K562 (cell line): ENCODE data around the gene IMPACT. TPM values are rescaled to one million over a fixed set of nuclear protein-coding genes. Genes with fewer than 3 reads are reported as not detected.

ENCODE experiments used
- ATAC-seq: fragments of 200-7000 bp; cut with Tn5 transposase; 3 replicates; pipeline ENCODE4 v1.9.1; 2020; ENCODE audit warnings: moderate library complexity
- BruUV-seq: library from RNA; stranded (reverse); fragments of 400-500 nt; replicated peaks from 2 replicates; lab custom pipeline; 2021; lab: Mats Ljungman, UMichigan
- CTCF ChIA-PET: fragments of 300-600 bp; formaldehyde crosslinking; extraction: SDS; loops from one replicate; lab custom pipeline; 2021; ENCODE audit warnings: low intra/inter-chr PET ratio; lab: Yijun Ruan, JAX
- POLR2A ChIA-PET: fragments of 300-600, 350-650 bp; sonication (Branson Sonifier 250); formaldehyde crosslinking; extraction: SDS; loops from one replicate; lab custom pipeline; 2021; ENCODE audit warnings: antibody characterized with exemption, inconsistent platforms; lab: Yijun Ruan, JAX
- DNase-seq, 4 experiments: peaks; one replicate each; pipeline versions ENCODE4 v3.0.0 to v3.0.0-alpha.2; 2011 to 2018; ENCODE audit warnings: low spot score in 3 of 4, mixed read lengths in 3 of 4; ENCODE audit errors: extremely low read depth in 1 of 4
- FAIRE-seq: peaks from 2 replicates; lab custom pipeline; 2011; peaks lifted over from hg19 to GRCh38; lab: Jason Lieb, UNC
- H2AFZ ChIP-seq: 2 replicates; pipeline ENCODE4 v1.6.0; 2011; ENCODE audit warnings: low read depth, low read length, control low read depth, inconsistent platforms
- H3K27ac ChIP-seq: fragments of 200-600 bp; 3 replicates; pipeline ENCODE4 v1.8.0; 2011; ENCODE audit warnings: low read depth, mild to moderate bottlenecking, control low read depth, inconsistent platforms, low read length, moderate library complexity, mixed read lengths; ENCODE audit errors: extremely low read depth
- H3K27me3 ChIP-seq, 2 experiments: fragments of 300-600 bp in 1 of 2; 2 replicates in 1 of 2; 3 replicates in 1 of 2; pipeline versions ENCODE4 v1.6.0 to v1.8.0; 2011; ENCODE audit warnings: inconsistent platforms in 2 of 2, low read length in 2 of 2, mild to moderate bottlenecking in 1 of 2, mixed read lengths in 1 of 2, moderate library complexity in 1 of 2; ENCODE audit not compliant: control insufficient read depth in 2 of 2, insufficient read depth in 2 of 2
- H3K36me3 ChIP-seq: fragments of 300-600 bp; 3 replicates; pipeline ENCODE4 v1.8.0; 2011; ENCODE audit warnings: mild to moderate bottlenecking, low read length, inconsistent platforms; ENCODE audit not compliant: control insufficient read depth, insufficient read depth
- H3K4me1 ChIP-seq, 2 experiments: fragments of 200-600 bp in 1 of 2; replicated peaks in 1 of 2; 2 replicates in 1 of 2; 3 replicates in 1 of 2; pipeline versions ENCODE4 v1.5.1 to v1.8.0; 2011; ENCODE audit warnings: inconsistent platforms in 2 of 2, low read length in 2 of 2, mild to moderate bottlenecking in 1 of 2, mixed read lengths in 1 of 2, moderate library complexity in 1 of 2; ENCODE audit not compliant: control insufficient read depth in 2 of 2, insufficient read depth in 2 of 2
- H3K4me2 ChIP-seq: 2 replicates; pipeline ENCODE4 v1.6.1; 2011; ENCODE audit warnings: low read length, control low read depth, inconsistent platforms, mixed read lengths; ENCODE audit not compliant: insufficient read depth
- H3K4me3 ChIP-seq: fragments of 200-600 bp; sonication (generic), shearing (Covaris generic); 2 replicates; pipeline ENCODE4 v1.5.1; 2016; ENCODE audit warnings: control low read depth, inconsistent platforms
- H3K79me2 ChIP-seq: fragments of 200-600 bp; 3 replicates; pipeline ENCODE4 v1.8.0; 2011; ENCODE audit warnings: low read length, inconsistent platforms; ENCODE audit not compliant: control insufficient read depth, insufficient read depth
- H3K9ac ChIP-seq, 2 experiments: 2 replicates each; pipeline versions ENCODE4 v1.6.0 to v1.6.1; 2011; ENCODE audit warnings: low read depth in 2 of 2, low read length in 2 of 2, control low read depth in 1 of 2, inconsistent platforms in 1 of 2, mild to moderate bottlenecking in 1 of 2, mixed read lengths in 1 of 2; ENCODE audit not compliant: insufficient read depth in 1 of 2
- H3K9me1 ChIP-seq: one replicate; pipeline ENCODE4 v1.6.0; 2011; ENCODE audit warnings: inconsistent platforms, mild to moderate bottlenecking, low read length, moderate library complexity; ENCODE audit not compliant: control insufficient read depth, insufficient read depth
- H3K9me3 ChIP-seq: replicated peaks from 2 replicates; pipeline ENCODE4 v1.5.1; 2011; ENCODE audit warnings: low read depth, low read length, inconsistent platforms; ENCODE audit not compliant: control insufficient read depth, insufficient read depth
- H4K20me1 ChIP-seq: replicated peaks from 2 replicates; pipeline ENCODE4 v1.6.1; 2011; ENCODE audit warnings: low read length, inconsistent platforms, mixed read lengths; ENCODE audit not compliant: control insufficient read depth, insufficient read depth
- CTCF ChIP-seq, 3 experiments: IDR thresholded peaks in 2 of 3; conservative IDR thresholded peaks in 1 of 3; 2 replicates each; pipeline ENCODE4 v1.5.1; 2011 to 2012; ENCODE audit warnings: low read length in 3 of 3, mild to moderate bottlenecking in 3 of 3, control low read depth in 2 of 3, improper control_type of control experiment in 1 of 3, inconsistent platforms in 1 of 3, low read depth in 1 of 3, mixed read lengths in 1 of 3, moderate library complexity in 1 of 3; ENCODE audit not compliant: insufficient read depth in 2 of 3
- HCFC1 ChIP-seq: IDR thresholded peaks from 2 replicates; pipeline ENCODE4 v1.6.1; 2012; ENCODE audit warnings: low read depth, low read length, improper control_type of control experiment
- POLR2H ChIP-seq: IDR thresholded peaks from 2 replicates; pipeline ENCODE4 v1.6.1; 2016; ENCODE audit warnings: missing genetic modification characterization, low read depth, mild to moderate bottlenecking, control low read depth, missing compliant biosample characterization, moderate library complexity
- ZC3H4 ChIP-seq: sonication (generic); formaldehyde crosslinking; IDR thresholded peaks from 2 replicates; pipeline ENCODE4 v1.9.0; 2021; ENCODE audit warnings: missing genetic modification reagents, borderline replicate concordance
- WGBS: fragments of 100-300 bp; shearing (Covaris generic); methylation state at CpG from one replicate; pipeline ENCODE4 v1.1.6; 2016; ENCODE audit warnings: low coverage, mixed read lengths; ENCODE audit not compliant: insufficient coverage; ENCODE audit errors: missing lambda C conversion rate; 5-methylcytosine and 5-hydroxymethylcytosine counted together
- in situ Hi-C: fragments of 300-500 bp; cut with MboI; formaldehyde crosslinking; loops from 4 replicates; pipeline ENCODE4 v1.15.0; 2018; ENCODE audit warnings: inconsistent platforms, mixed read lengths
- intact Hi-C: fragments of 100-400 bp; cut with micrococcal nuclease; formaldehyde crosslinking; loops from 2 replicates; pipeline ENCODE4 v1.14.2; 2022
- polyA plus RNA-seq, 8 experiments: library from polyadenylated mRNA; depleted of rRNA in 4 of 8; stranded (reverse) in 5 of 8; unstranded in 3 of 8; fragments of >200 nt; fragmentation: Nextera tagmentation in 2 of 8; fragmentation: Illumina TruSeq in 1 of 8; extraction: Ambion mirVana in 2 of 8; extraction: Trizol in 1 of 8; gene quantifications; 2 replicates each; pipeline versions ENCODE4 v1.2.1 to v1.2.3, GENCODE V29; 2011 to 2014; ENCODE audit warnings: inconsistent platforms in 1 of 8, missing spikeins in 1 of 8
- total RNA-seq, 7 experiments: library from RNA; depleted of rRNA in 6 of 7; stranded (reverse); fragments of >200 nt in 6 of 7; fragmentation: Illumina TruSeq in 2 of 7; extraction: Trizol in 2 of 7; gene quantifications; 2 replicates each; pipeline versions ENCODE4 v1.2.1 to v1.2.3, GENCODE V29; 2011 to 2021; ENCODE audit warnings: low replicate concordance in 1 of 7
- TF ChIP-seq, protein P1 (sequence below), 2 experiments: fragments of 150-350 bp in 1 of 2; IDR thresholded peaks; 2 replicates each; pipeline ENCODE4 v1.6.1; 2012 to 2016; ENCODE audit warnings: low read depth in 2 of 2, low read length in 2 of 2, mild to moderate bottlenecking in 1 of 2, moderate library complexity in 1 of 2

IMPACT gene
- total and polyA plus RNA-seq, 9 of the 15 experiments (the other 6 are each of a cell fraction or from before 2014, with no cell fraction given) = 4.7 to 7.6 (median 5.8) TPM

DNA sequence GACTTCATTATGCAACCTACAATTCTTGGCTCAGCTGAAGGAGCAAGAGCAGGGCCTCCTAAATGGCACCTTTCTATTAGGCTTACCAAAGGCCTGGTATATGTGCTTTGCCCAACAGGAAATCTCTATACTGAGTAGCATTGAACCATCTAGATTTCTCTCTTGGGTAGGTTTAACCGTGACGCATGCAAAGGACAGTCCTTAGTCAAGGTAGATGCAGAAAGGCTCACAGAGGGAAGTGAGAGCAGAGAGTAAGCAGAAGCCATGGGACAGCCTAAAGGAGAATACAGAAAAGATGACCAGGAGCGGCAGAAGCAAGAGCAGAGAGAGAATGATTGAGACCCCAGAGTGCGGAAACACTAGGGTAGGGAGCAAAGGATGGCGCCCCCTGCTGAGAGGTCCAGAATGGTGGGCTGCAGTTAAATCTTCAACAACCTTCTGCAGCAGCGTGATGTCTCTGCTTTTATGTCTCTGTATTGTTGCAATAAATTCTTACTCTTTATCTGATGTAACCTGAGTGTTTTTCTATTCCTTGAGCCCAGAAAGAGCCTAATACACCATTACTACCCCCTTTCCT is 24.2 kb upstream of the IMPACT start:
- in situ Hi-C loops = no loop called here
- H3K4me2 ChIP-seq = no peak overlapping the region
- 0 out of 2 replicates have a peak, but pooled peaks cover 4% of the 10 kb centered on the region for H4K20me1 ChIP-seq
- DNase-seq (peak in 1 of 4 experiments; percentile 22), ATAC-seq (no peak), FAIRE-seq (no peak)
- H3K9ac ChIP-seq = no peak overlapping the region
- no peaks in the 10 kb centered on the region for H3K9me1 ChIP-seq
- BruUV-seq = no TSS peak
- POLR2A ChIA-PET = no interaction called here
- no peaks in the 10 kb centered on the region for H3K79me2 ChIP-seq
- no peak overlapping the region for H3K27ac ChIP-seq
- H3K36me3 ChIP-seq = no peaks in the 10 kb centered on the region
- no peaks in the 10 kb centered on the region for H3K9me3 ChIP-seq
- intact Hi-C loops = no loop called here
- 2% methylated on average over 6 of the region's 6 CpGs for WGBS
- no peak overlapping the region for H2AFZ ChIP-seq
- H3K4me3 ChIP-seq = no peak overlapping the region
- H3K27me3 ChIP-seq = peaks cover 5 to 8% of the 10 kb centered on the region in 2 experiments; a peak in 4 of 5 replicates
- H3K4me1 ChIP-seq = peaks cover 0 to 7% of the 10 kb centered on the region in 2 experiments; a peak in 2 of 5 replicates
- CTCF ChIA-PET = no interaction called here
- TF ChIP-seq, protein P1, sequence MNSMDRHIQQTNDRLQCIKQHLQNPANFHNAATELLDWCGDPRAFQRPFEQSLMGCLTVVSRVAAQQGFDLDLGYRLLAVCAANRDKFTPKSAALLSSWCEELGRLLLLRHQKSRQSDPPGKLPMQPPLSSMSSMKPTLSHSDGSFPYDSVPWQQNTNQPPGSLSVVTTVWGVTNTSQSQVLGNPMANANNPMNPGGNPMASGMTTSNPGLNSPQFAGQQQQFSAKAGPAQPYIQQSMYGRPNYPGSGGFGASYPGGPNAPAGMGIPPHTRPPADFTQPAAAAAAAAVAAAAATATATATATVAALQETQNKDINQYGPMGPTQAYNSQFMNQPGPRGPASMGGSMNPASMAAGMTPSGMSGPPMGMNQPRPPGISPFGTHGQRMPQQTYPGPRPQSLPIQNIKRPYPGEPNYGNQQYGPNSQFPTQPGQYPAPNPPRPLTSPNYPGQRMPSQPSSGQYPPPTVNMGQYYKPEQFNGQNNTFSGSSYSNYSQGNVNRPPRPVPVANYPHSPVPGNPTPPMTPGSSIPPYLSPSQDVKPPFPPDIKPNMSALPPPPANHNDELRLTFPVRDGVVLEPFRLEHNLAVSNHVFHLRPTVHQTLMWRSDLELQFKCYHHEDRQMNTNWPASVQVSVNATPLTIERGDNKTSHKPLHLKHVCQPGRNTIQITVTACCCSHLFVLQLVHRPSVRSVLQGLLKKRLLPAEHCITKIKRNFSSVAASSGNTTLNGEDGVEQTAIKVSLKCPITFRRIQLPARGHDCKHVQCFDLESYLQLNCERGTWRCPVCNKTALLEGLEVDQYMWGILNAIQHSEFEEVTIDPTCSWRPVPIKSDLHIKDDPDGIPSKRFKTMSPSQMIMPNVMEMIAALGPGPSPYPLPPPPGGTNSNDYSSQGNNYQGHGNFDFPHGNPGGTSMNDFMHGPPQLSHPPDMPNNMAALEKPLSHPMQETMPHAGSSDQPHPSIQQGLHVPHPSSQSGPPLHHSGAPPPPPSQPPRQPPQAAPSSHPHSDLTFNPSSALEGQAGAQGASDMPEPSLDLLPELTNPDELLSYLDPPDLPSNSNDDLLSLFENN (IDR thresholded peaks at IDR 0.05; ENCODE audit: low read depth in 2 of 2, low read length in 2 of 2) = no peak
- TF ChIP-seq CTCF (IDR thresholded peaks at IDR 0.05 in 2 of 3, conservative IDR thresholded peaks at IDR 0.05 in 1 of 3; ENCODE audit: insufficient read depth in 2 of 3, low read depth in 1 of 3, low read length in 3 of 3) (peak; percentile 28 to 40 (median 30); a peak in 4 of 6 replicates), ZC3H4 (CRISPR knock-in tag) (no peak), POLR2H (no peak), HCFC1 (no peak)
